ENCODE results near the gene RAD51B.

DNA sequence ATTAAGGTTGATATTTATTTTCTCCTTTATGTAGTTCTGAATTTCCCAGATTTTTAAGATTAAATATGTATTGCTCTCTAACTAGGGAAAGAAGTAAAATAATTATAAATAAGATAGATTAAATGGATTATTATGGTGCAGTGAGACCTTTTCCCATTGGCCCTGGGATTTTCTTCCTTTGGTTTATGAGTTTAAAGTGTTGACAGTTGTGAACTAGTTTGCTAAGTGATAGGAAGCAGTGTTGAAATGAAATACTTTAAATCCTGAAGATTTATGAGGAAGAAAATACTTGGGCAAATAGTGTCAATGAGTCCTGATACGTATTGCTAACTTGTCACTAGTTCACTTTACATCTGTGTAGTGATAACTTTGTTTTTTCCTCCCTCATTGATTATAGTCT, 188.9 kb downstream of the RAD51B start:
- TF ChIP-seq, protein P1, sequence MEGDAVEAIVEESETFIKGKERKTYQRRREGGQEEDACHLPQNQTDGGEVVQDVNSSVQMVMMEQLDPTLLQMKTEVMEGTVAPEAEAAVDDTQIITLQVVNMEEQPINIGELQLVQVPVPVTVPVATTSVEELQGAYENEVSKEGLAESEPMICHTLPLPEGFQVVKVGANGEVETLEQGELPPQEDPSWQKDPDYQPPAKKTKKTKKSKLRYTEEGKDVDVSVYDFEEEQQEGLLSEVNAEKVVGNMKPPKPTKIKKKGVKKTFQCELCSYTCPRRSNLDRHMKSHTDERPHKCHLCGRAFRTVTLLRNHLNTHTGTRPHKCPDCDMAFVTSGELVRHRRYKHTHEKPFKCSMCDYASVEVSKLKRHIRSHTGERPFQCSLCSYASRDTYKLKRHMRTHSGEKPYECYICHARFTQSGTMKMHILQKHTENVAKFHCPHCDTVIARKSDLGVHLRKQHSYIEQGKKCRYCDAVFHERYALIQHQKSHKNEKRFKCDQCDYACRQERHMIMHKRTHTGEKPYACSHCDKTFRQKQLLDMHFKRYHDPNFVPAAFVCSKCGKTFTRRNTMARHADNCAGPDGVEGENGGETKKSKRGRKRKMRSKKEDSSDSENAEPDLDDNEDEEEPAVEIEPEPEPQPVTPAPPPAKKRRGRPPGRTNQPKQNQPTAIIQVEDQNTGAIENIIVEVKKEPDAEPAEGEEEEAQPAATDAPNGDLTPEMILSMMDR (IDR thresholded peaks at IDR 0.05), result no peak
- no peak for TF ChIP-seq POLR2A (IDR thresholded peaks at IDR 0.05)
